AG04450 (cell line): ENCODE results near the gene APLP2. TPM values are rescaled to one million over a fixed set of nuclear protein-coding genes. Genes with fewer than 3 reads are reported as not detected.

Source experiments
- CTCF ChIA-PET: fragments of 300-600, 350-600 bp; formaldehyde crosslinking; extraction: SDS; loops from one replicate; lab custom pipeline; 2022; ENCODE audit warnings: antibody characterized with exemption, inconsistent platforms; lab: Charles Lee
- POLR2A ChIA-PET: fragments of 350-600 bp; formaldehyde crosslinking; extraction: SDS; loops from one replicate; lab custom pipeline; 2021; ENCODE audit warnings: antibody characterized with exemption, inconsistent platforms; lab: Yijun Ruan, JAX
- DNase-seq: peaks from one replicate; pipeline ENCODE4 v3.0.0-alpha.2; 2011; ENCODE audit warnings: low read depth, low spot score
- H3K27ac ChIP-seq: one replicate; pipeline ENCODE4 v1.5.1; 2012; ENCODE audit warnings: low read depth, low read length, control low read depth
- H3K27me3 ChIP-seq: one replicate; pipeline ENCODE4 v1.6.0; 2012; ENCODE audit warnings: low read length; ENCODE audit not compliant: control insufficient read depth, insufficient read depth
- H3K4me3 ChIP-seq: 2 replicates; pipeline ENCODE4 v1.5.1; 2011; ENCODE audit warnings: mild to moderate bottlenecking, low read depth, low read length, control low read depth
- H3K9me3 ChIP-seq: 2 replicates; pipeline ENCODE4 v1.5.1; 2012; ENCODE audit warnings: low read length; ENCODE audit not compliant: control insufficient read depth, insufficient read depth
- CTCF ChIP-seq: IDR thresholded peaks from 2 replicates; pipeline ENCODE4 v1.5.1; 2011; ENCODE audit warnings: low read depth, low read length, control low read depth, inconsistent platforms
- polyA plus RNA-seq: library from polyadenylated mRNA; depleted of rRNA; stranded (reverse); fragments of >200 nt; gene quantifications from 2 replicates; pipeline ENCODE4 v1.2.3, GENCODE V29; 2011

APLP2 gene
- polyA plus RNA-seq, 1 experiment, result 273 TPM

GRCh38 chr11:130092661-130093060 lies 23.0 kb downstream of the APLP2 start:
- CTCF ChIA-PET, result no interaction called here
- Histone ChIP-seq H3K27ac (no peak overlapping the region), H3K27me3 (no peaks in the 10 kb centered on the region), H3K9me3 (no peaks in the 10 kb centered on the region; the same call in 1 of the 2 replicates), H3K4me3 (no peak overlapping the region)
- DNase-seq, result no peak
- TF ChIP-seq CTCF, result no peak
- POLR2A ChIA-PET, result no interaction called here

- H3K27ac ChIP-seq, result no peak overlapping the region
- CTCF ChIA-PET, result no interaction called here
- DNase-seq, result no peak
- no peaks in the 10 kb centered on the region; the same call in 1 of the 2 replicates for H3K9me3 ChIP-seq
- H3K27me3 ChIP-seq, result peaks cover 6% of the 10 kb centered on the region
- no peak overlapping the region for H3K4me3 ChIP-seq
- POLR2A ChIA-PET, result interaction anchor here (0.6 kb wide), 1 partner anchor 92 kb away, joined by 5 read pairs; the partner anchor contains the start of gene PRDM10
- TF ChIP-seq CTCF, result no peak
These were observed 24.9 kb downstream of the APLP2 start for GRCh38 chr11:130094614-130095013.

GRCh38 chr11:130095326-130095725 lies 25.6 kb downstream of the APLP2 start:
- no peak for DNase-seq
- ChIA-PET POLR2A (interaction anchor here (0.5 kb wide), 1 partner anchor 363 kb away, joined by 6 read pairs; no protein-coding TSS in a partner anchor), CTCF (no interaction called here)
- no peaks in the 10 kb centered on the region; the same call in 1 of the 2 replicates for H3K9me3 ChIP-seq
- H3K4me3 ChIP-seq, result no peak overlapping the region
- no peak overlapping the region for H3K27ac ChIP-seq
- H3K27me3 ChIP-seq, result peaks cover 12% of the 10 kb centered on the region
- TF ChIP-seq CTCF, result no peak

- no peak for TF ChIP-seq CTCF
- H3K27ac ChIP-seq, result no peak overlapping the region
- DNase-seq, result no peak
- no peaks in the 10 kb centered on the region; the same call in 1 of the 2 replicates for H3K9me3 ChIP-seq
- H3K27me3 ChIP-seq, result peaks cover 12% of the 10 kb centered on the region
- CTCF ChIA-PET, result no interaction called here
- H3K4me3 ChIP-seq, result no peak overlapping the region
- POLR2A ChIA-PET, result no interaction called here
These were observed 26.3 kb downstream of the APLP2 start for GRCh38 chr11:130096042-130096441.

- Histone ChIP-seq H3K9me3 (no peaks in the 10 kb centered on the region; the same call in 1 of the 2 replicates), H3K27ac (no peak overlapping the region), H3K4me3 (no peak overlapping the region), H3K27me3 (peaks cover 15% of the 10 kb centered on the region)
- no peak for DNase-seq
- no peak for TF ChIP-seq CTCF
- ChIA-PET CTCF (no interaction called here), POLR2A (no interaction called here)
These were observed 27.1 kb downstream of the APLP2 start for GRCh38 chr11:130096823-130097222.
